Progenitor cell of endocrine pancreas (in vitro differentiated cells): ENCODE data around the gene RAX. TPM values are rescaled to one million over a fixed set of nuclear protein-coding genes. Genes with fewer than 3 reads are reported as not detected.

Source experiments
- DNase-seq: peaks from one replicate; pipeline ENCODE4 v3.0.0; 2021; ENCODE audit warnings: low spot score; ENCODE audit not compliant: unreplicated experiment
- H3K27ac Mint-ChIP-seq: 2 replicates; pipeline ENCODE4 v1.8.0; 2021; ENCODE audit warnings: mild to moderate bottlenecking, moderate library complexity, mixed read lengths
- H3K27me3 Mint-ChIP-seq: 2 replicates; pipeline ENCODE4 v1.8.0; 2021; ENCODE audit warnings: mixed read lengths
- H3K36me3 Mint-ChIP-seq: 2 replicates; pipeline ENCODE4 v1.8.0; 2022; ENCODE audit warnings: mixed read lengths; ENCODE audit not compliant: insufficient read depth
- H3K4me1 Mint-ChIP-seq: 2 replicates; pipeline ENCODE4 v1.8.0; 2021; ENCODE audit warnings: low read depth, mixed read lengths
- H3K4me3 Mint-ChIP-seq: 2 replicates; pipeline ENCODE4 v1.8.0; 2021; ENCODE audit warnings: low read depth, mild to moderate bottlenecking, moderate library complexity, mixed read lengths
- H3K9me3 Mint-ChIP-seq: 2 replicates; pipeline ENCODE4 v1.8.0; 2021; ENCODE audit warnings: low read depth, mixed read lengths
- CTCF ChIP-seq: fragments of 200-600 bp; sonication (generic); IDR thresholded peaks from one replicate; pipeline ENCODE4 v1.5.0; 2021; ENCODE audit warnings: antibody characterized with exemption, mild to moderate bottlenecking; ENCODE audit not compliant: unreplicated experiment
- total RNA-seq: library from RNA; stranded (reverse); gene quantifications from 2 replicates; pipeline ENCODE4 v1.2.1, GENCODE V29; 2021

Gene RAX
- total RNA-seq, 1 donor from 2014 or later = not detected

DNA sequence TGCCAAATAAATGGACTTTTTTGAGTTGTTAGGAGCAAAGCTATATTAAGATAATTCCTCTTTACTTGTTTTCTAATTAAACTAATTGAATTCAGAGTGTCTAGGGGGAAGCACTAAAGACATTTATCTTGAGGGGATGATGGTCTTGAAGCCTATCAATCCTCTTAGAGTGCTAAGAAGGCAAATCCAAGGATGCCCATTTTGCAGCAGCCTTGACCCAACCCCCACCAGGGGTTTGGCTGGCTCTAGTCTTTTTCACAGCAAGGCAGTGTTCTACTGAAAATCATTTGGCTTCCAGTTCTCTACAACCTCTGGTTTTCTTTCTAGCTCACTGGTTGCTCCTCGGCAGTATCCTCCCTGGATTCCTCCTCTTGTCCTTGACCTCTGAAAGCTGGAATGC, 6.5 kb upstream of the RAX start:
- Mint-ChIP-seq H3K4me3 (no peak overlapping the region), H3K9me3 (no peaks in the 10 kb centered on the region), H3K4me1 (no peaks in the 10 kb centered on the region), H3K27me3 (peaks cover 99% of the 10 kb centered on the region), H3K36me3 (no peaks in the 10 kb centered on the region), H3K27ac (no peak overlapping the region)
- no peak for DNase-seq
- no peak for TF ChIP-seq CTCF

GRCh38 chr18:59279193-59279592, 5.9 kb upstream of the RAX start:
- Mint-ChIP-seq H3K9me3 (no peaks in the 10 kb centered on the region), H3K4me3 (no peak overlapping the region), H3K27ac (no peak overlapping the region), H3K4me1 (no peaks in the 10 kb centered on the region), H3K36me3 (no peaks in the 10 kb centered on the region), H3K27me3 (peaks cover 99% of the 10 kb centered on the region)
- DNase-seq = no peak
- no peak for TF ChIP-seq CTCF

DNA sequence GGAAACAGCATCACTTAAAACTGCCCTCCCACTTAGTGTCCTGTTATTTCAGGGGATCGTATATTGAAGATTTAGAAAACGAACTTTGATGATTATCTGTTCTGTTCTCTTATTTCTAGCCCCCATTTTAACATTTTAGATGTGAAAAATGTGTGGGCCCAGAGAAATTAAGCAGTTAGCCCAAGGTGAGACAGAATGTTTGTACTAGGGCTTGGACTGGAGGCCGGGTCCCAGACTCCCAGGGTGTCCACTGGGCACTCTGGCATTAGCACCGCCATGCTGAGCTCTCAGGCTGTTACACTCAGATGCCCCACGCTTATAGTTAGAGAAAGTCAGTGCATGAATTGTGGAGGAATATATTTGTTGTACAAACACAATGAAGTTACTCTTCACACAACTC, 5.5 kb upstream of the RAX start:
- TF ChIP-seq CTCF = no peak
- Mint-ChIP-seq H3K27ac (no peak overlapping the region), H3K4me1 (peaks cover under 1% of the 10 kb centered on the region), H3K27me3 (peaks cover 99% of the 10 kb centered on the region), H3K4me3 (no peak overlapping the region), H3K36me3 (no peaks in the 10 kb centered on the region), H3K9me3 (no peaks in the 10 kb centered on the region)
- DNase-seq = no peak

- H3K27ac Mint-ChIP-seq = no peak overlapping the region
- H3K4me1 Mint-ChIP-seq = peaks cover 1% of the 10 kb centered on the region
- H3K27me3 Mint-ChIP-seq = peaks cover 88% of the 10 kb centered on the region
- H3K9me3 Mint-ChIP-seq = no peaks in the 10 kb centered on the region
- DNase-seq = no peak
- H3K36me3 Mint-ChIP-seq = no peaks in the 10 kb centered on the region
- TF ChIP-seq CTCF = no peak
- H3K4me3 Mint-ChIP-seq = no peak overlapping the region
Observed at GRCh38 chr18:59276047-59276446, 2.8 kb upstream of the RAX start.

GRCh38 chr18:59275406-59275949, 2.2 kb upstream of the RAX start:
- Mint-ChIP-seq H3K9me3 (no peaks in the 10 kb centered on the region), H3K27me3 (peaks cover 88% of the 10 kb centered on the region), H3K4me3 (no peak overlapping the region), H3K27ac (no peak overlapping the region), H3K4me1 (peaks cover 1% of the 10 kb centered on the region), H3K36me3 (no peaks in the 10 kb centered on the region)
- TF ChIP-seq CTCF = no peak
- DNase-seq = no peak
